GM12878 (cell line): Measurements from ENCODE around the gene FLOT1. TPM values are rescaled to one million over a fixed set of nuclear protein-coding genes. Genes with fewer than 3 reads are reported as not detected.

Experiments
- ATF2 ChIP-seq: IDR thresholded peaks from 2 replicates; pipeline ENCODE4 v1.6.1; 2012; ENCODE audit warnings: low read length, inconsistent platforms
- CUX1 ChIP-seq: IDR thresholded peaks from 2 replicates; pipeline ENCODE4 v1.6.1; 2012; ENCODE audit warnings: improper control_type of control experiment, low read depth, low read length; ENCODE audit not compliant: insufficient replicate concordance
- MEF2A ChIP-seq: IDR thresholded peaks from 2 replicates; pipeline ENCODE4 v1.6.1; 2011; ENCODE audit warnings: low read depth, mild to moderate bottlenecking, low read length, moderate library complexity; ENCODE audit not compliant: insufficient read depth
- MYC ChIP-seq: IDR thresholded peaks from 2 replicates; pipeline ENCODE4 v1.6.1; 2011; ENCODE audit warnings: mild to moderate bottlenecking, low read length, moderate library complexity, inconsistent platforms; ENCODE audit not compliant: insufficient read depth, insufficient replicate concordance, insufficient read length, severe bottlenecking
- POU2F2 ChIP-seq: IDR thresholded peaks from 3 replicates; pipeline ENCODE4 v1.6.1; 2011; ENCODE audit warnings: low read depth, mild to moderate bottlenecking, low read length, borderline replicate concordance
- SIN3A ChIP-seq: IDR thresholded peaks from 2 replicates; pipeline ENCODE4 v1.6.1; 2012; ENCODE audit warnings: low read depth, low read length, improper control_type of control experiment
- SREBF1 ChIP-seq: IDR thresholded peaks from 2 replicates; pipeline ENCODE4 v1.6.1; 2012; ENCODE audit warnings: mild to moderate bottlenecking, low read length
- ZBED1 ChIP-seq: IDR thresholded peaks from 2 replicates; pipeline ENCODE4 v1.6.1; 2016; ENCODE audit warnings: borderline replicate concordance
- ZNF384 ChIP-seq: IDR thresholded peaks from 2 replicates; pipeline ENCODE4 v1.6.1; 2012; ENCODE audit warnings: low read depth, mild to moderate bottlenecking, low read length, improper control_type of control experiment, borderline replicate concordance
- polyA plus RNA-seq, 11 experiments: library from polyadenylated mRNA; depleted of rRNA in 4 of 11; unstranded in 6 of 11; stranded (reverse) in 5 of 11; fragments of >200 nt; fragmentation: Nextera tagmentation in 4 of 11; fragmentation: Illumina TruSeq in 1 of 11; extraction: Ambion mirVana in 4 of 11; extraction: Trizol in 1 of 11; gene quantifications; 1 replicate in 1 of 11; 2 replicates in 10 of 11; pipeline versions ENCODE4 v1.2.1 to v1.2.3, GENCODE V29; 2011 to 2016; ENCODE audit warnings: inconsistent platforms in 2 of 11, missing spikeins in 2 of 11, low read depth in 1 of 11
- total RNA-seq, 4 experiments: library from RNA; depleted of rRNA in 3 of 4; stranded (reverse); fragments of >200 nt in 3 of 4; fragmentation: Illumina TruSeq in 1 of 4; extraction: Trizol in 1 of 4; gene quantifications; 2 replicates each; pipeline versions ENCODE4 v1.2.1 to v1.2.3, GENCODE V29; 2013 to 2021
- TF ChIP-seq, protein P1 (sequence below): fragments of 450-650 bp; IDR thresholded peaks from 2 replicates; pipeline ENCODE4 v1.6.1; 2018; ENCODE audit warnings: borderline replicate concordance, mild to moderate bottlenecking; ENCODE audit not compliant: partially characterized antibody
- TF ChIP-seq, protein P2 (sequence below): fragments of 450-650 bp; IDR thresholded peaks from 2 replicates; pipeline ENCODE4 v1.6.1; 2017; ENCODE audit warnings: antibody characterized with exemption, mild to moderate bottlenecking, moderate library complexity

The FLOT1 gene
- total and polyA plus RNA-seq, 10 of the 15 experiments (the other 5 are each of a cell fraction or from before 2014, with no cell fraction given): 12.3 to 153 (median 112) TPM

- no peak for TF ChIP-seq CUX1
- TF ChIP-seq POU2F2: peak; percentile 24; the same call in 1 of the 3 replicates
- peak; percentile 51 for TF ChIP-seq MYC
- TF ChIP-seq ZNF384: no peak
- no peak for TF ChIP-seq SREBF1
- TF ChIP-seq, protein P1, sequence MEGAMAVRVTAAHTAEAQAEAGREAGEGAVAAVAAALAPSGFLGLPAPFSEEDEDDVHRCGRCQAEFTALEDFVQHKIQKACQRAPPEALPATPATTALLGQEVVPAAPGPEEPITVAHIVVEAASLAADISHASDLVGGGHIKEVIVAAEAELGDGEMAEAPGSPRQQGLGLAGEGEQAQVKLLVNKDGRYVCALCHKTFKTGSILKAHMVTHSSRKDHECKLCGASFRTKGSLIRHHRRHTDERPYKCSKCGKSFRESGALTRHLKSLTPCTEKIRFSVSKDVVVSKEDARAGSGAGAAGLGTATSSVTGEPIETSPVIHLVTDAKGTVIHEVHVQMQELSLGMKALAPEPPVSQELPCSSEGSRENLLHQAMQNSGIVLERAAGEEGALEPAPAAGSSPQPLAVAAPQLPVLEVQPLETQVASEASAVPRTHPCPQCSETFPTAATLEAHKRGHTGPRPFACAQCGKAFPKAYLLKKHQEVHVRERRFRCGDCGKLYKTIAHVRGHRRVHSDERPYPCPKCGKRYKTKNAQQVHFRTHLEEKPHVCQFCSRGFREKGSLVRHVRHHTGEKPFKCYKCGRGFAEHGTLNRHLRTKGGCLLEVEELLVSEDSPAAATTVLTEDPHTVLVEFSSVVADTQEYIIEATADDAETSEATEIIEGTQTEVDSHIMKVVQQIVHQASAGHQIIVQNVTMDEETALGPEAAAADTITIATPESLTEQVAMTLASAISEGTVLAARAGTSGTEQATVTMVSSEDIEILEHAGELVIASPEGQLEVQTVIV: no peak
- TF ChIP-seq ZBED1: no peak; the same call in 1 of the 2 replicates
- TF ChIP-seq, protein P2, sequence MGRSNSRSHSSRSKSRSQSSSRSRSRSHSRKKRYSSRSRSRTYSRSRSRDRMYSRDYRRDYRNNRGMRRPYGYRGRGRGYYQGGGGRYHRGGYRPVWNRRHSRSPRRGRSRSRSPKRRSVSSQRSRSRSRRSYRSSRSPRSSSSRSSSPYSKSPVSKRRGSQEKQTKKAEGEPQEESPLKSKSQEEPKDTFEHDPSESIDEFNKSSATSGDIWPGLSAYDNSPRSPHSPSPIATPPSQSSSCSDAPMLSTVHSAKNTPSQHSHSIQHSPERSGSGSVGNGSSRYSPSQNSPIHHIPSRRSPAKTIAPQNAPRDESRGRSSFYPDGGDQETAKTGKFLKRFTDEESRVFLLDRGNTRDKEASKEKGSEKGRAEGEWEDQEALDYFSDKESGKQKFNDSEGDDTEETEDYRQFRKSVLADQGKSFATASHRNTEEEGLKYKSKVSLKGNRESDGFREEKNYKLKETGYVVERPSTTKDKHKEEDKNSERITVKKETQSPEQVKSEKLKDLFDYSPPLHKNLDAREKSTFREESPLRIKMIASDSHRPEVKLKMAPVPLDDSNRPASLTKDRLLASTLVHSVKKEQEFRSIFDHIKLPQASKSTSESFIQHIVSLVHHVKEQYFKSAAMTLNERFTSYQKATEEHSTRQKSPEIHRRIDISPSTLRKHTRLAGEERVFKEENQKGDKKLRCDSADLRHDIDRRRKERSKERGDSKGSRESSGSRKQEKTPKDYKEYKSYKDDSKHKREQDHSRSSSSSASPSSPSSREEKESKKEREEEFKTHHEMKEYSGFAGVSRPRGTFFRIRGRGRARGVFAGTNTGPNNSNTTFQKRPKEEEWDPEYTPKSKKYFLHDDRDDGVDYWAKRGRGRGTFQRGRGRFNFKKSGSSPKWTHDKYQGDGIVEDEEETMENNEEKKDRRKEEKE: no peak
- peak; percentile 31; the same call in 1 of the 2 replicates for TF ChIP-seq MEF2A
- TF ChIP-seq SIN3A: peak; percentile 66
- no peak for TF ChIP-seq ATF2
Measured at GRCh38 chr6:30686908-30687658, 55.4 kb downstream of the FLOT1 start (continued).
